HT-29 (cell line): Measurements from ENCODE around the gene CTDSP2. TPM values are rescaled to one million over a fixed set of nuclear protein-coding genes. Genes with fewer than 3 reads are reported as not detected.
A peak's percentile ranks its signal among the peaks of the same experiment; 100 is the strongest.
"Not testable (repeated sequence)": the region's sequence is repeated elsewhere in the genome, so short reads cannot be mapped to it uniquely, and the experiment has no call there.

Experiments
- DNase-seq: peaks from one replicate; pipeline ENCODE4 v3.0.0-alpha.2; 2015; ENCODE audit warnings: low spot score
- total RNA-seq: library from RNA; depleted of rRNA; stranded (reverse); fragments of >200 nt; shearing (Covaris generic); gene quantifications from 2 replicates; pipeline ENCODE4 v1.2.3, GENCODE V29; 2014

CTDSP2 gene
- total RNA-seq, 1 experiment from 2014 or later, result 40.7 TPM

- no peak for DNase-seq
These were observed 36.0 kb upstream of the CTDSP2 start for GRCh38 chr12:57882575-57882974.

DNA sequence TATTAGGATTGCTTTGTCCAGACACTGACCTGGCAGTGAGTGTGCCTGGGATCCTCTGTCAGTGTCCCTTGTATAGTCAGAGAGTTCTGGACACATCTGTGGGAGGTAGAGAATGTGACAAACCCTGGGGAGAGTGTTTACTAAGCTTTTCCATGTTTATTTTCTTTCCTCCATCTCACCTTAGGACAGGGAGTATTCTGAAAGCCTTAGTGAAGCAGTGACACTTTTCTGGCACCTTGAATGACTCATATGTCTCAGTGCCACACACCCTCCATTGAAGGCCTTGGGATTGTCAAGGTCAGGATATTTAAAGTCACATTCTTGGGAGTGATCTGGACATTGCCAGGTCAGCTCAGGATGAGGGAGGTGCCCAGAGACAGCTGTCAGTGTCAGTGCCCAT is 34.9 kb upstream of the CTDSP2 start:
- DNase-seq, result no peak

DNA sequence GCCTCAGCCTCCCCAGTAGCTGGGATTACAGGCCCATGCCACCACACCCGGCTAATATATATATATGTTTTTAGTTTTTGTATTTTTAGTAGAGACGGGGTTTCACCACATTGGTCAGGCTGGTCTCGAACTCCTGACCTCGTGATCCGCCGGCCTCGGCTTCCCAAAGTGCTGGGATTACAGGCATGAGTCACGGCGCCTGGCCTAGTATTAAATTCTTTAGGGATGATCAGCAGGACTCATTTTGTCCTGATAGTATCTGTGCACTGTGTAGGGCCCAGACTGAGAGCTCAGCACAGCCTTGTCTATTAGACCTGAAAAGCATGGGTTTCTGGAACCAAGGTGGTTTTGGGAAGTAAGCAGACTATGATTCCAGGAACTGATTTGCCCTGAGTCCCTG is 34.5 kb upstream of the CTDSP2 start:
- DNase-seq, result not testable (repeated sequence)

- DNase-seq, result no peak
These were observed 31.3 kb upstream of the CTDSP2 start for GRCh38 chr12:57877876-57878275.

DNA sequence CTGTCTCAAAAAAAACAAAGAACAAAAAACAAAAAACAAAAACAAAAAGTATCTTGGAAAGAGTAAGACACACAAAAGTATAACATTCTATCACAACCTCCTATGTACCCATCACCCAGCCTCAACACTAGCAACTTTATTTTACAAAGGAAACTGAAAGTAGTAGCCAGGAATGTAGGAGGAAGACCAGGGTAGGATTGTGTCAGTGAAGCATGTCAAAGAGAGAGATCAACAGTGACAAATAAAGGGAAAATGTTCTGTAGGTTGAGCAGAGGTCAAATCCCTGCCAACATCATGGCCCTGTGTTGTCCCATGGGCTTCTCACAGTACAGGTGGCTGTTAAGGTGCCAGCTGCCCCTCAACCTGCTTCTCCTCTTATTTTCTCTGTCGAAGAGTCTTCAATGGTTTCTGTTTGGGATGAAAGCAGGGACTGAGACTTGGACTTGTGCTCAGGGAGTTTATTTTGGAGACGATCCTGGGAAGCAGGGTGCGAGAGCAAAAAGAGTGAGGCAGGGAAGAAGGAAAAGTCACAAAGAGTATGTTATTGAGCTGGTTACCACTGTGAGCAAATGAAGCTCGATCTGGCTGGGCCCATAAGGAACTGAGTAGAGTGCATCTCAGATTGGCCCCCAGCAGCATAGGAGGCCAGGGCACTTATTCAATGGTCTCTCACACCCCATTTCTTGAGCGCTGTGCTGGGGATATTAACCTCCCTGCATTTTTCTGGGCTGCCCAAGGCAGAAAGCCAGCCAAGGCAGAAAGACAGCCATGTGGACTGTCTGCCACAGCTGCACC is 29.4 kb upstream of the CTDSP2 start:
- DNase-seq, result no peak

DNA sequence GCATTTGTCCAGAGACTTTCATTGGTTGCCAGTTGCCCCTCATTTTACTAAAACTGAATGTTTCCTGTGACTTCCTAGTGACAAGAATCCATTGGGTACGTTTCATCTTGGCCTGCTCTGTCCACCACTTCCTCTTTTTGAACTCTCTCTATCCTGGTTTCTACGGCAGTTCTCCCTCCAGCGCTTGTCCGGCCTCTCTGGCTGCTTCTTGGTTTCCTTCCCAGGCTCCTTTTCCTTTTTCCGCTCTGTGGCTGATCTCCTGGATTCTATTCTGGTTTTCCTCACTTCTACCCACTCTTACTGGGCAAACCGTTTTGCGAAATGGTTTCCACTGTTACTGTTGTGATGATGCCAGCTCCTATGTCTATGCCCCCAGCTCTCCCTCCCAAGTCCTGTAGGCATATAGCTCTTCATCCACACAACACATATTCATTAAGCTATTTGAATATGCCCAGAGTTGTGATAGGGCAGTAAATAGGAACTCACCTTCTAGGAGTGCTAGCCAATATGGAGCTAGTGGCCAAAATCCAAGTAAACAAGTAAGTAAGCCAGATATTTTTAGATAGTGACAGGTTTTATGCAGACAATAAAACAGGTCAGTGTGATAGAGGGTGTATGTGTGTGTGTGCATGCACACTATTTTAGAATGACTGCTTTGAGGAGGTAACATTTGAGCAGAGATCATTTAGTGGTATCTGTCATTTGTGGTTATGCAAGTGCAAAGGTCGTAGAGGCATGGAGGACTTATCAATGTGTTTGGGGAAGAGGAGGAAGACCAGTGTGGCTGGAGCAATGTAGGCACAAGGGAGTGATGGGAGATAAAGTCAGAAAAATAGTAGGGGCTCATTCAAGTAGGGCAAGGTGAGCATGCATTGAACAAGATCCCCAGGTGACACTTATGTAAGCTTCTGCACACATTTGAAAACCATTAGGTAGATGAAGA is 27.9 kb upstream of the CTDSP2 start:
- no peak for DNase-seq

- DNase-seq, result no peak
These were observed 25.8 kb upstream of the CTDSP2 start for GRCh38 chr12:57872362-57872761.

- DNase-seq, result no peak
These were observed 23.4 kb upstream of the CTDSP2 start for GRCh38 chr12:57869927-57870318.

GRCh38 chr12:57869298-57869926 is 22.9 kb upstream of the CTDSP2 start:
- no peak for DNase-seq

DNA sequence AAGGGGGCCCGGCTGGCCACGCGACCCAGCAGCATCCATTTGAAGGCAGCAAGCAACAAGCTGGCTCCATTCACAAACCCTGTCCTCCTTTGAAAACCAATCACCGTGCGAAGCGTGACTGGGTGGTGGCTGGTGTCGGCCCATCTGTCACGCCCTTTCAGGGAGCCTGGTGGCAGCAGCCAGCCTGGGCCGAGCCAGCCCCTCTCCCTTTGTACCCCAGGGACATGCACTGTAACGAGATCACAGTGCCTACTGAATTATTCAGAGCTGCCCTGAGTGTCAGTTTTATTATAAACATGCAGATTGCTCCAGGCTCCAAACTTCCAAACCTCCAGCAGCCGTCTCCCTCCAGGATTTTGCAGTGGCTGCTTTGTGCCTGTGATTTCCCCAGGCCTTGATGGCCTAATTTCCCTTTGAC is 22.3 kb upstream of the CTDSP2 start:
- no peak for DNase-seq

- no peak for DNase-seq
These were observed 21.7 kb upstream of the CTDSP2 start for GRCh38 chr12:57868221-57868620.

DNA sequence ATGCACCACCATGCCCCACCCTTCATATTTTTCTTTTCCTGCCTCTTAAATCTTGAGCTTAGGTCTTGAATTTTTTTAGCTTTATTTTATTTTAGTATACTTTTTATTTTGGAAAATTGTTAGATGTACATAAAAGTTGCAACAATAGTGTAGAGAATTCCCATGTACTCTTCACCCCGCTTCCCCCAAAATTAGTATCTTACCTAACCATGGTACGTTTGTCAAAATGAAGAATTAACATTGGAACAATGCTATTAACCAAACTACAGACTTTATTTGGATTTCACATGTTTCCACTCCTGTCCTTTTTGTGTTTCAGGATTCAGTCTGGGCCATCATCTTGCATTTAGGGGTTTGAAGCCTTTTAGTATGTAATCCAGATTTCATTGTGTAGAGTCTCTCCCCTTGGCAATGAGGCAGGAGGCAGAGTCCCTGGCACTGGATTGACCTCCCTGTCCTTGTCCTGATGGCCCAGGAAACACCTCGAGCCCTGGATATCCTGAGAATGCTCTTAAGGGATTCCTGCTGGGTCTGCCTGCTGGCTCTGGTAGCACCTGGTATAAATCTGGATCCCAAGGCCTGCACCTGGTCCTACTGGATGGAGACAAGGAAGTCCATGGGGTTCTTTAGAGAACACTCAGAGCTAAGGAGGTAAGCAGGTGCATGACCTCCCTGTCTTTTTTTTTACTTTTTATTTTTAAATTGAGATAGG is 19.9 kb upstream of the CTDSP2 start:
- DNase-seq, result no peak

DNA sequence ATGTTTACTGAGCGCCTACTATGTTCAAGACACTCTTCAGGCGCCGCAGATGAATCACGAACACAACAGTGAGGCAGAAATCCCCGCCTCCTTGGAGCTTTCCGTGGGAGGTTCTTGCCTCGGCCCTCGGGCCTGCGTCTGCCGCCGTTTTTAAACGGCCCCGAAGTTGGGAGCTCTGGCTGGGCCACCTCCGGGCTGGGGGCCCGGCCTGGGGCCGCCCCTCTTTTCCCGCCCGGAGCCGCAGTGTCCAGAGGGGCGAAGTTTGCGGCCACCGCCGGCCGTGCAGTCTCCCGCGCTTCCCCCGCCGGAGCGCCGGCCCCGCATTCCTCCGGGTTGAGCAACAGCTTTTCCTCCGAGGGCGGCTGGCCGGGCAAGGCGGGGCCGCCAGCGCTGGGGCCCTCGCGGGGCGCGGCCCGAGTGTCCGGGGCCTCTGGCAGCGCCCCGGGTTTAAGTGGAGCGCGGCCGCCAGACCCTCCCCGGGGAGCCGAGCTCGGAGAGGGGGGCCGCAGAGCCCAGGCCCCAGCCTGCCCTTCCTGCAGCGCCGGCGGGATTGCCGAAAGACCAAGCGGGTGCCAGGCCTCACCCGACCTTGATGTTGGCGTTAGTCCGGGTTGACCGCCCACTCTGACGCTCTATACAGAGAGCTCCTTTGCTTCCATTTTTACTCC is 18.7 kb upstream of the CTDSP2 start:
- peak; percentile 58 for DNase-seq

GRCh38 chr12:57864442-57865083 is 18.0 kb upstream of the CTDSP2 start:
- peak; percentile 42 for DNase-seq

DNA sequence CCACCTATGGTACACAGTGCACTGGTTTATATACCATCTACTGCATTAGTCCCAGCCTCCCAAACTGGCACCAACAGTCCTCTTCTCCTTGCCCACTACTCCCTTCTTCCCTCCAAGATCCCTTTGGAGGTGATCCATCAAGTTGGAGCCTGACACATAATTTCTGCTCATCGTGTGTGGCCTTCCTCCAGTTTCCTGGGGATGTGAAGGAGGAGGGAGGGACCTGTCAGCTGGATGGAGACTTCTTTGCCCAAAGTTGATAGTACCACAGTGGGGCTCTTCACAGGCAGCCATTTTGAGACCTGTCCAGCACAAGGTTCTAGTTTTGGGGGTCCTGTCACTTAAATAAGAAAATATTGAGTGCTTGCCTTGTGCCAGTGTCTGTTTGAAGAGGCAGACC is 17.1 kb upstream of the CTDSP2 start:
- no peak for DNase-seq

DNA sequence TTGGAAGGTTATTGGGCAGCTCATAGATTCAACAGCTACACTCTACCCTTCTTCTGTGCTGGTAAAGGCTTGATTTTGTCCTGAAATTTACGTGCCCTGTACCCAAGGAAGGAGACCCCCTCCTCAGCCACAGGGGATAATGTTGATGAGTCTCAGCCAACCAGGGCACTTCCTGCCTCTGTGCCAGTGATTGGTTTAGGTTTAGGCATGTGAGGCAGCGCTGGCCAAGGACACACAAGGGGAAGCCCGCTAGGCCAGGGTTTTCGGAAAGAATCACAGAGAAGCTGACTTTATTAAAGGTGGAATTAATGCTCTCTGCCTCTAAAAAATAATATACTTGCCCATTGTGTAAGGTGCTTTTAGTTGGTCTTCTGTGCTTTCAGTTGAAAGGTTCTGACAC is 15.4 kb upstream of the CTDSP2 start:
- no peak for DNase-seq

GRCh38 chr12:57860883-57861282 is 14.4 kb upstream of the CTDSP2 start:
- not testable (repeated sequence) for DNase-seq

DNA sequence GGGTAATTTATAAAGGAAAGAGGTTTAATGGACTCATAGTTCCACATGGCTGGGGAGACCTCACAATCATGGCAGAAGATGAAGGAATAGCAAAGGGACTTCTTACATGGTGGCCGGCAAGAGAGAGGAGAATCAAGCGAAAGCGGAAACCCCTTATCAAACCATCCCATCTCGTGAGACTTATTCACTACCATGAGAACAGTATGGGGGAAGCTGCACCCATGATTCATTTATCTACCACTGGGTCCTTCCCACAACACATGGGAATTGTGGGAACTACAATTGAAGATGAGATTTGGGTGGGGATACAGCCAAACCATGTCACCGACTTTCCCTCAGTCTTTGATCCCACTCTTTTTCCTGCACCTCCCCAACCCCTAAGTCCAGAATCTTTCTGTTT is 12.6 kb upstream of the CTDSP2 start:
- DNase-seq, result no peak

DNA sequence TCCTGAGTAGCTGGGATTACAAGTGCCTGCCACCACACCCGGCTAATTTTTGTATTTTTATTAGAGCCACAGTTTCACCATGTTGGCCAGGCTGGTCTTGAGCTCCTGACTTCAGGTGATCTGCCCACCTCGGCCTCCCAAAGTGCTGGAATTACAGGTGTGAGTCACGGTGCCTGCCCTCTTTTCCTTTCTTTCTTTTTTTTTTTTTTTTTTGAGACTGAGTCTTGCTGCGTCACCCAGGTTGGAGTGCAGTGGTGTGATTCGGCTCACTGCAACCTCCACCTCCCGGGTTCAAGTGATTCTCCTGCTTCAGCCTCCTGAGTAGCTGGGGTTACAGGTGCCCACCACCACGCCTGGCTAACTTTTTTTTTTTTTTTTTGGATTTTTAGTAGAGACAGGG is 11.6 kb upstream of the CTDSP2 start:
- DNase-seq, result not testable (repeated sequence)

DNA sequence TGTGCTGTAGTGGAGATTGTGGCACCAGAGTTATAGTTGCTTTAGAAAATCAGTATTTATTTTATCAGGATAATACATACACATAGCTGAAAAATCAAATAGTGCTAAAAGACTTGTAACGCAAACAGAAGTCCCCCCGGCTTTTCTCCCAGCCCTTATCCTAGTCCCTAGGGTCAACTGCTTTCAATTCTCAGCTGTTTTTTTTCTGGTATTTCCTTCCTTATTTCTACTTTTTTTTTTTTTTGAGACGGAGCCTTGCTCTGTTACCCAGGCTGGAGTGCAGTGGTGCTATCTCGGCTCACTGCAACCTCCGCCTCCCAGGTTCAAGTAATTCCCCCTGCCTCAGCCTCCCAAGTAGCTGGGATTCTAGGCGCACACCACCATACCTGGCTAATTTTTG is 8.4 kb upstream of the CTDSP2 start:
- no peak for DNase-seq
